WTC11 (cell line): ENCODE results near the gene S100A2. TPM values are rescaled to one million over a fixed set of nuclear protein-coding genes. Genes with fewer than 3 reads are reported as not detected.

Source experiments
- ATAC-seq: fragments of 200-7000 bp; cut with Tn5 transposase; 2 replicates; pipeline ENCODE4 v1.10.0; 2021; ENCODE audit warnings: mild to moderate bottlenecking, moderate library complexity
- CTCF ChIA-PET: fragments of 300-600 bp; sonication (Branson Sonifier 250); formaldehyde crosslinking; loops from one replicate; lab custom pipeline; 2021; ENCODE audit warnings: antibody characterized with exemption; lab: Charles Lee
- POLR2A ChIA-PET: fragments of 350-600 bp; sonication (Branson Sonifier 250); formaldehyde crosslinking; loops from one replicate; lab custom pipeline; 2021; ENCODE audit warnings: antibody characterized with exemption; lab: Charles Lee
- DNase-seq: peaks from one replicate; pipeline ENCODE4 v3.0.0; 2021; ENCODE audit warnings: low spot score
- H3K27ac Mint-ChIP-seq: 2 replicates; pipeline ENCODE4 v1.8.0; 2021; ENCODE audit warnings: mixed read lengths
- H3K27me3 Mint-ChIP-seq: 2 replicates; pipeline ENCODE4 v1.8.0; 2021; ENCODE audit warnings: low read depth, mild to moderate bottlenecking, moderate library complexity, mixed read lengths
- H3K36me3 Mint-ChIP-seq: 2 replicates; pipeline ENCODE4 v1.8.0; 2021; ENCODE audit warnings: mixed read lengths
- H3K4me1 Mint-ChIP-seq: 2 replicates; pipeline ENCODE4 v1.8.0; 2022; ENCODE audit warnings: mixed read lengths
- H3K4me3 Mint-ChIP-seq: 2 replicates; pipeline ENCODE4 v1.8.0; 2021; ENCODE audit warnings: mild to moderate bottlenecking, moderate library complexity, mixed read lengths
- H3K9me3 Mint-ChIP-seq: 2 replicates; pipeline ENCODE4 v1.8.0; 2021; ENCODE audit warnings: mixed read lengths
- CREM ChIP-seq: sonication (generic); formaldehyde crosslinking; IDR thresholded peaks from 2 replicates; pipeline ENCODE4 v1.8.1; 2022; ENCODE audit warnings: mild to moderate bottlenecking, missing genetic modification reagents, moderate library complexity
- FOXK1 ChIP-seq: sonication (generic); formaldehyde crosslinking; IDR thresholded peaks from 2 replicates; pipeline ENCODE4 v1.8.0; 2022; ENCODE audit warnings: mild to moderate bottlenecking, moderate library complexity, missing genetic modification reagents
- GRHL2 ChIP-seq: fragments of 250-450 bp; sonication (Bioruptor Pico); IDR thresholded peaks from 2 replicates; pipeline ENCODE4 v1.8.0; 2022; ENCODE audit warnings: mild to moderate bottlenecking, moderate library complexity; ENCODE audit not compliant: insufficient replicate concordance, severe bottlenecking
- HMGA2 ChIP-seq: fragments of 250-450 bp; sonication (Bioruptor Pico); IDR thresholded peaks from 2 replicates; pipeline ENCODE4 v1.4.0; 2021; ENCODE audit warnings: mild to moderate bottlenecking, moderate library complexity
- MYBL2 ChIP-seq: sonication (generic); formaldehyde crosslinking; IDR thresholded peaks from 2 replicates; pipeline ENCODE4 v1.8.1; 2023; ENCODE audit warnings: mild to moderate bottlenecking, moderate library complexity, missing genetic modification reagents
- NFE2L1 ChIP-seq: sonication (generic); formaldehyde crosslinking; IDR thresholded peaks from 2 replicates; pipeline ENCODE4 v1.8.1; 2023; ENCODE audit warnings: missing genetic modification reagents
- NR2C2 ChIP-seq: sonication (generic); formaldehyde crosslinking; IDR thresholded peaks from 2 replicates; pipeline ENCODE4 v1.8.0; 2022; ENCODE audit warnings: mild to moderate bottlenecking, missing genetic modification reagents
- TEAD4 ChIP-seq: sonication (generic); formaldehyde crosslinking; IDR thresholded peaks from 2 replicates; pipeline ENCODE4 v1.8.0; 2022; ENCODE audit warnings: mild to moderate bottlenecking, missing genetic modification reagents
- TP53 ChIP-seq: sonication (generic); formaldehyde crosslinking; IDR thresholded peaks from 2 replicates; pipeline ENCODE4 v1.8.1; 2023; ENCODE audit warnings: mild to moderate bottlenecking, missing genetic modification reagents
- ZNF671 ChIP-seq: fragments of 250-450 bp; sonication (Bioruptor Pico); IDR thresholded peaks from 2 replicates; pipeline ENCODE4 v1.8.0; 2021; ENCODE audit warnings: mild to moderate bottlenecking
- total RNA-seq: library from RNA; stranded (reverse); gene quantifications from 3 replicates; pipeline ENCODE4 v1.2.3, GENCODE V29; 2021
- TF ChIP-seq, protein P1 (sequence below): sonication (generic); formaldehyde crosslinking; IDR thresholded peaks from 2 replicates; pipeline ENCODE4 v1.8.1; 2023; ENCODE audit warnings: mild to moderate bottlenecking, missing genetic modification reagents, borderline replicate concordance
- TF ChIP-seq, protein P2 (sequence below): fragments of 250-450 bp; sonication (Bioruptor Pico); IDR thresholded peaks from 2 replicates; pipeline ENCODE4 v1.9.0; 2021; ENCODE audit warnings: mild to moderate bottlenecking, borderline replicate concordance
- TF ChIP-seq, protein P3 (sequence below): fragments of 250-450 bp; sonication (Bioruptor Pico); IDR thresholded peaks from 2 replicates; pipeline ENCODE4 v1.9.0; 2021; ENCODE audit warnings: mild to moderate bottlenecking
- TF ChIP-seq, protein P4 (sequence below): sonication (generic); formaldehyde crosslinking; IDR thresholded peaks from 2 replicates; pipeline ENCODE4 v1.8.1; 2023; ENCODE audit warnings: mild to moderate bottlenecking, missing genetic modification reagents, moderate library complexity
- TF ChIP-seq, protein P5 (sequence below): sonication (generic); formaldehyde crosslinking; IDR thresholded peaks from 2 replicates; pipeline ENCODE4 v1.8.1; 2023; ENCODE audit warnings: mild to moderate bottlenecking, moderate library complexity, missing genetic modification reagents
- TF ChIP-seq, protein P6 (sequence below): sonication (generic); formaldehyde crosslinking; IDR thresholded peaks from 2 replicates; pipeline ENCODE4 v1.8.1; 2022; ENCODE audit warnings: mild to moderate bottlenecking, missing genetic modification reagents, moderate library complexity, borderline replicate concordance
- TF ChIP-seq, protein P7 (sequence below): sonication (generic); formaldehyde crosslinking; IDR thresholded peaks from 2 replicates; pipeline ENCODE4 v1.8.0; 2022; ENCODE audit warnings: mild to moderate bottlenecking, missing genetic modification reagents
- TF ChIP-seq, protein P8 (sequence below): sonication (generic); formaldehyde crosslinking; conservative IDR thresholded peaks from 2 replicates; pipeline ENCODE4 v1.8.1; 2022; ENCODE audit warnings: mild to moderate bottlenecking, missing genetic modification reagents

S100A2 gene
- total RNA-seq, 1 experiment from 2014 or later = 0.74 TPM

DNA sequence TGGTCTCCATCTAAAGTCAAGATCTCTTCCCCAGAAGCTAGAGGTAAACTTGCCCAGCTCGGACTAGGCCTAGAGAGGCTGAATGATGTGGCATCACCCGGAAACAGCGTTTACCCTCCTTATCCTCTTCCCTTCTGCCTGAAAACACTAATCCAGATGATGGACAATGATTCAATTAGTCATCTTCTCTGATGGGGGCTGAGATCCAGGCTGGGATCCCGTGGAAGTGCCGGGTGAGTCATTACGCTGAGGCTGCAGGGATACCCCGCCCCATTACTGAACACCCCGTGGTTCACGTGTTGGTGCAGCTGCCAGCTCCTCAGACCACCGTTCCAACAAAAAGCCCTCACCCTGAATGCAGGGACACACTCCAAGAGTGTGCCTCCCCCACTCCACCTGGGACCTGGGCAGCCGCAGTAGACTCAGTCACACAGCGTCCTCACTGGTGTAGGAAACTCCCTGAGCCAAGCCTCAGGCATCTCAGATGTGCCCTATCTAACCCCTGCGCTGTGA, 31.9 kb downstream of the S100A2 start (continued):
- TF ChIP-seq, protein P1, sequence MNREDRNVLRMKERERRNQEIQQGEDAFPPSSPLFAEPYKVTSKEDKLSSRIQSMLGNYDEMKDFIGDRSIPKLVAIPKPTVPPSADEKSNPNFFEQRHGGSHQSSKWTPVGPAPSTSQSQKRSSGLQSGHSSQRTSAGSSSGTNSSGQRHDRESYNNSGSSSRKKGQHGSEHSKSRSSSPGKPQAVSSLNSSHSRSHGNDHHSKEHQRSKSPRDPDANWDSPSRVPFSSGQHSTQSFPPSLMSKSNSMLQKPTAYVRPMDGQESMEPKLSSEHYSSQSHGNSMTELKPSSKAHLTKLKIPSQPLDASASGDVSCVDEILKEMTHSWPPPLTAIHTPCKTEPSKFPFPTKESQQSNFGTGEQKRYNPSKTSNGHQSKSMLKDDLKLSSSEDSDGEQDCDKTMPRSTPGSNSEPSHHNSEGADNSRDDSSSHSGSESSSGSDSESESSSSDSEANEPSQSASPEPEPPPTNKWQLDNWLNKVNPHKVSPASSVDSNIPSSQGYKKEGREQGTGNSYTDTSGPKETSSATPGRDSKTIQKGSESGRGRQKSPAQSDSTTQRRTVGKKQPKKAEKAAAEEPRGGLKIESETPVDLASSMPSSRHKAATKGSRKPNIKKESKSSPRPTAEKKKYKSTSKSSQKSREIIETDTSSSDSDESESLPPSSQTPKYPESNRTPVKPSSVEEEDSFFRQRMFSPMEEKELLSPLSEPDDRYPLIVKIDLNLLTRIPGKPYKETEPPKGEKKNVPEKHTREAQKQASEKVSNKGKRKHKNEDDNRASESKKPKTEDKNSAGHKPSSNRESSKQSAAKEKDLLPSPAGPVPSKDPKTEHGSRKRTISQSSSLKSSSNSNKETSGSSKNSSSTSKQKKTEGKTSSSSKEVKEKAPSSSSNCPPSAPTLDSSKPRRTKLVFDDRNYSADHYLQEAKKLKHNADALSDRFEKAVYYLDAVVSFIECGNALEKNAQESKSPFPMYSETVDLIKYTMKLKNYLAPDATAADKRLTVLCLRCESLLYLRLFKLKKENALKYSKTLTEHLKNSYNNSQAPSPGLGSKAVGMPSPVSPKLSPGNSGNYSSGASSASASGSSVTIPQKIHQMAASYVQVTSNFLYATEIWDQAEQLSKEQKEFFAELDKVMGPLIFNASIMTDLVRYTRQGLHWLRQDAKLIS (CRISPR knock-in tag) = no peak
- TF ChIP-seq NR2C2 = no peak

DNA sequence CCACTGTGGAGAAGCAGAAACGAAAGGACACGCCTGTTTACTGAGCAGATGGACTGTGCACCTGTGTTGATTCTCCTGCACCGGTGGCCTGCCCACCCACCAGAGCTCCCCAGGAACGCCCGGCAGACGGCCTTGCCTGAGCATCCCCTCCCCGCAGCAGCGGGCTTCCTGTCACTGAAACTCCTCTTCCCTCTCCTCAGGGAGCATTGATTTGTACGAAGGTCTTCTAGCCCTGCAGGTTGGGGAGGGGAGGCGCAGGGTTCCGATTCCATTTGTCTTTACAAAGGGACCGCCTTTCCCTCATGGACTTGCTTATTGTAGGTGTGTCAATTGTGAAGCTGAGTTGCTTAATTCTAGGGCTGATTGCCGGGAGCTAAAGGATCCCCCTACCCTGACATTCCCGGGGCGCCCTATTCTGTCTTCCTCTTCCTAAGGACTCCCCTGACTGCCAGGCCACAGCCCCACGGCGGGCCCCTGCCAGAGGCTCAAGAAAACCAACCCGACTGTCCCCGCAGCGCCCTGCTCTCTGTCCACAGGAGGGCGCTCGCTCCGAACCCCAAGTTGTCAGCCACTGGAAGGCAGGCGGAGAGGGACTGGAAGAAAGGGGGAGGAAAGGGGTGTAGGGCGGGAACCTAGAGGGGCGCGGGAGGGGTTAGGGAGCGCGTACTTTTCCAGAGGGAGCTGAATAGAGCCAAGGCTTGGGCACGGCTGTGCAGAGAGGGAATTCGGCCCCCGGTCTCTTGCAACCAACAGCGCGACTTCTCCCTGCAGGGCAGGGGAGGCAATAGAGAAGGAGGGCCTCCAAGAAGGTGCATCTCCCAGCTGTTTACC, 32.7 kb downstream of the S100A2 start:
- peak; percentile 94 for DNase-seq
- CTCF ChIA-PET = interaction anchor here (0.6 to 10.8 kb wide), 41 partner anchors 9 to 390 kb away, joined by 3 to 188 read pairs (median 4); partner anchors contain the start of genes CHTOP, GATAD2B, S100A1 and S100A13
- Mint-ChIP-seq H3K27me3 (peaks cover 37% of the 10 kb centered on the region), H3K4me3 (peak overlapping the region; percentile 63), H3K9me3 (no peaks in the 10 kb centered on the region), H3K36me3 (no peaks in the 10 kb centered on the region), H3K27ac (peak overlapping the region; percentile 85), H3K4me1 (peaks cover 44% of the 10 kb centered on the region)
- POLR2A ChIA-PET = interaction anchor here (0.8 to 3.0 kb wide), 5 partner anchors 19 to 94 kb away, joined by 4 to 13 read pairs (median 7); partner anchors contain the start of genes S100A1 and S100A13
- ATAC-seq = peak; percentile 85
- TF ChIP-seq FOXK1 (no peak), MYBL2 (CRISPR knock-in tag) (no peak), CREM (CRISPR knock-in tag) (no peak), TEAD4 (no peak), TP53 (no peak), ZNF671 (CRISPR knock-in tag) (no peak), GRHL2 (no peak), NFE2L1 (CRISPR knock-in tag) (no peak), HMGA2 (CRISPR knock-in tag) (no peak)
- TF ChIP-seq, protein P2, sequence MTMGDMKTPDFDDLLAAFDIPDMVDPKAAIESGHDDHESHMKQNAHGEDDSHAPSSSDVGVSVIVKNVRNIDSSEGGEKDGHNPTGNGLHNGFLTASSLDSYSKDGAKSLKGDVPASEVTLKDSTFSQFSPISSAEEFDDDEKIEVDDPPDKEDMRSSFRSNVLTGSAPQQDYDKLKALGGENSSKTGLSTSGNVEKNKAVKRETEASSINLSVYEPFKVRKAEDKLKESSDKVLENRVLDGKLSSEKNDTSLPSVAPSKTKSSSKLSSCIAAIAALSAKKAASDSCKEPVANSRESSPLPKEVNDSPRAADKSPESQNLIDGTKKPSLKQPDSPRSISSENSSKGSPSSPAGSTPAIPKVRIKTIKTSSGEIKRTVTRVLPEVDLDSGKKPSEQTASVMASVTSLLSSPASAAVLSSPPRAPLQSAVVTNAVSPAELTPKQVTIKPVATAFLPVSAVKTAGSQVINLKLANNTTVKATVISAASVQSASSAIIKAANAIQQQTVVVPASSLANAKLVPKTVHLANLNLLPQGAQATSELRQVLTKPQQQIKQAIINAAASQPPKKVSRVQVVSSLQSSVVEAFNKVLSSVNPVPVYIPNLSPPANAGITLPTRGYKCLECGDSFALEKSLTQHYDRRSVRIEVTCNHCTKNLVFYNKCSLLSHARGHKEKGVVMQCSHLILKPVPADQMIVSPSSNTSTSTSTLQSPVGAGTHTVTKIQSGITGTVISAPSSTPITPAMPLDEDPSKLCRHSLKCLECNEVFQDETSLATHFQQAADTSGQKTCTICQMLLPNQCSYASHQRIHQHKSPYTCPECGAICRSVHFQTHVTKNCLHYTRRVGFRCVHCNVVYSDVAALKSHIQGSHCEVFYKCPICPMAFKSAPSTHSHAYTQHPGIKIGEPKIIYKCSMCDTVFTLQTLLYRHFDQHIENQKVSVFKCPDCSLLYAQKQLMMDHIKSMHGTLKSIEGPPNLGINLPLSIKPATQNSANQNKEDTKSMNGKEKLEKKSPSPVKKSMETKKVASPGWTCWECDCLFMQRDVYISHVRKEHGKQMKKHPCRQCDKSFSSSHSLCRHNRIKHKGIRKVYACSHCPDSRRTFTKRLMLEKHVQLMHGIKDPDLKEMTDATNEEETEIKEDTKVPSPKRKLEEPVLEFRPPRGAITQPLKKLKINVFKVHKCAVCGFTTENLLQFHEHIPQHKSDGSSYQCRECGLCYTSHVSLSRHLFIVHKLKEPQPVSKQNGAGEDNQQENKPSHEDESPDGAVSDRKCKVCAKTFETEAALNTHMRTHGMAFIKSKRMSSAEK = no peak
- TF ChIP-seq, protein P3, sequence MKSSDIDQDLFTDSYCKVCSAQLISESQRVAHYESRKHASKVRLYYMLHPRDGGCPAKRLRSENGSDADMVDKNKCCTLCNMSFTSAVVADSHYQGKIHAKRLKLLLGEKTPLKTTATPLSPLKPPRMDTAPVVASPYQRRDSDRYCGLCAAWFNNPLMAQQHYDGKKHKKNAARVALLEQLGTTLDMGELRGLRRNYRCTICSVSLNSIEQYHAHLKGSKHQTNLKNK = no peak
- TF ChIP-seq, protein P4, sequence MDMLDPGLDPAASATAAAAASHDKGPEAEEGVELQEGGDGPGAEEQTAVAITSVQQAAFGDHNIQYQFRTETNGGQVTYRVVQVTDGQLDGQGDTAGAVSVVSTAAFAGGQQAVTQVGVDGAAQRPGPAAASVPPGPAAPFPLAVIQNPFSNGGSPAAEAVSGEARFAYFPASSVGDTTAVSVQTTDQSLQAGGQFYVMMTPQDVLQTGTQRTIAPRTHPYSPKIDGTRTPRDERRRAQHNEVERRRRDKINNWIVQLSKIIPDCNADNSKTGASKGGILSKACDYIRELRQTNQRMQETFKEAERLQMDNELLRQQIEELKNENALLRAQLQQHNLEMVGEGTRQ (CRISPR knock-in tag) = no peak
- TF ChIP-seq, protein P5, sequence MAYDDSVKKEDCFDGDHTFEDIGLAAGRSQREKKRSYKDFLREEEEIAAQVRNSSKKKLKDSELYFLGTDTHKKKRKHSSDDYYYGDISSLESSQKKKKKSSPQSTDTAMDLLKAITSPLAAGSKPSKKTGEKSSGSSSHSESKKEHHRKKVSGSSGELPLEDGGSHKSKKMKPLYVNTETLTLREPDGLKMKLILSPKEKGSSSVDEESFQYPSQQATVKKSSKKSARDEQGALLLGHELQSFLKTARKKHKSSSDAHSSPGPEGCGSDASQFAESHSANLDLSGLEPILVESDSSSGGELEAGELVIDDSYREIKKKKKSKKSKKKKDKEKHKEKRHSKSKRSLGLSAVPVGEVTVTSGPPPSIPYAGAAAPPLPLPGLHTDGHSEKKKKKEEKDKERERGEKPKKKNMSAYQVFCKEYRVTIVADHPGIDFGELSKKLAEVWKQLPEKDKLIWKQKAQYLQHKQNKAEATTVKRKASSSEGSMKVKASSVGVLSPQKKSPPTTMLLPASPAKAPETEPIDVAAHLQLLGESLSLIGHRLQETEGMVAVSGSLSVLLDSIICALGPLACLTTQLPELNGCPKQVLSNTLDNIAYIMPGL (CRISPR knock-in tag) = peak; percentile 5; the same call in 1 of the 2 replicates
- TF ChIP-seq, protein P6, sequence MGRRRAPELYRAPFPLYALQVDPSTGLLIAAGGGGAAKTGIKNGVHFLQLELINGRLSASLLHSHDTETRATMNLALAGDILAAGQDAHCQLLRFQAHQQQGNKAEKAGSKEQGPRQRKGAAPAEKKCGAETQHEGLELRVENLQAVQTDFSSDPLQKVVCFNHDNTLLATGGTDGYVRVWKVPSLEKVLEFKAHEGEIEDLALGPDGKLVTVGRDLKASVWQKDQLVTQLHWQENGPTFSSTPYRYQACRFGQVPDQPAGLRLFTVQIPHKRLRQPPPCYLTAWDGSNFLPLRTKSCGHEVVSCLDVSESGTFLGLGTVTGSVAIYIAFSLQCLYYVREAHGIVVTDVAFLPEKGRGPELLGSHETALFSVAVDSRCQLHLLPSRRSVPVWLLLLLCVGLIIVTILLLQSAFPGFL (CRISPR knock-in tag) = no peak
- TF ChIP-seq, protein P7, sequence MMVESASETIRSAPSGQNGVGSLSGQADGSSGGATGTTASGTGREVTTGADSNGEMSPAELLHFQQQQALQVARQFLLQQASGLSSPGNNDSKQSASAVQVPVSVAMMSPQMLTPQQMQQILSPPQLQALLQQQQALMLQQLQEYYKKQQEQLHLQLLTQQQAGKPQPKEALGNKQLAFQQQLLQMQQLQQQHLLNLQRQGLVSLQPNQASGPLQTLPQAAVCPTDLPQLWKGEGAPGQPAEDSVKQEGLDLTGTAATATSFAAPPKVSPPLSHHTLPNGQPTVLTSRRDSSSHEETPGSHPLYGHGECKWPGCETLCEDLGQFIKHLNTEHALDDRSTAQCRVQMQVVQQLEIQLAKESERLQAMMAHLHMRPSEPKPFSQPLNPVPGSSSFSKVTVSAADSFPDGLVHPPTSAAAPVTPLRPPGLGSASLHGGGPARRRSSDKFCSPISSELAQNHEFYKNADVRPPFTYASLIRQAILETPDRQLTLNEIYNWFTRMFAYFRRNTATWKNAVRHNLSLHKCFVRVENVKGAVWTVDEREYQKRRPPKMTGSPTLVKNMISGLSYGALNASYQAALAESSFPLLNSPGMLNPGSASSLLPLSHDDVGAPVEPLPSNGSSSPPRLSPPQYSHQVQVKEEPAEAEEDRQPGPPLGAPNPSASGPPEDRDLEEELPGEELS (CRISPR knock-in tag) = no peak
- TF ChIP-seq, protein P8, sequence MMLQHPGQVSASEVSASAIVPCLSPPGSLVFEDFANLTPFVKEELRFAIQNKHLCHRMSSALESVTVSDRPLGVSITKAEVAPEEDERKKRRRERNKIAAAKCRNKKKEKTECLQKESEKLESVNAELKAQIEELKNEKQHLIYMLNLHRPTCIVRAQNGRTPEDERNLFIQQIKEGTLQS = no peak
